Measurements from ENCODE around the gene CRTAC1. TPM values are rescaled to one million over a fixed set of nuclear protein-coding genes. Genes with fewer than 3 reads are reported as not detected.

The CRTAC1 gene
- polyA plus RNA-seq, 1 donor (not counting 4 experiments of a cell fraction or from before 2014, with no cell fraction given), result not detected

DNA sequence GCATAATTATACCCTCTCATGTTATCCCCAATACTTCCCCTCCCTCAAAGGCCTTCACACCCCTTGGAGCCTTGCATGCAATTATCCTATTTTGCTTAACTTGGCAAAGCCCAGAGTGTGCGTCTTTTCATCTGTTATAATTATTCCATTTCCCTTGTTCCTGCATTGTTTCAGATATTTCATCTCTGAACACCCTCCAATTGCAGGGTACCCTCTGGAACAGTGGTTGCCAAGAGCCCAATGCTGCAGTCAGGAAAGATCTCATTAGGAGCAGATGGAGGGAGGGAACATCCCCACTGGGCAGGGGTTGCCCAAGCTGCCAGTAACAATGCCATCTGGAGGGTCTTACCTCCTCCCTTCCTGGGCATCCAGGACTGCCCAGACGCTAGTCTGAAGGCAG lies 199.2 kb downstream of the CRTAC1 start:
- Histone ChIP-seq H4K20me1 (ENCODE audit: control insufficient read depth, extremely low read depth, insufficient read depth, low read length) (no peaks in the 10 kb centered on the region), H3K9me1 (ENCODE audit: control insufficient read depth, extremely low read depth, insufficient read depth, low read length) (no peaks in the 10 kb centered on the region), H3K27ac (ENCODE audit: control insufficient read depth, insufficient read depth, low read length) (no peak overlapping the region), H3K27me3 (ENCODE audit: control insufficient read depth, extremely low read depth, insufficient read depth, low read length) (peaks cover 4% of the 10 kb centered on the region), H3K4me2 (ENCODE audit: control insufficient read depth, extremely low read depth, insufficient read depth, low read depth, low read length) (no peak overlapping the region), H3K9ac (ENCODE audit: control insufficient read depth, extremely low read depth, insufficient read depth, low read length) (no peak overlapping the region), H3K9me3 (ENCODE audit: control insufficient read depth, low read depth, low read length) (peaks cover 2% of the 10 kb centered on the region), H3K36me3 (ENCODE audit: control insufficient read depth in 2 of 2, extremely low read depth in 1 of 2, insufficient read depth in 2 of 2, low read length in 2 of 2) (no peaks in the 10 kb centered on the region), H2AFZ (ENCODE audit: control insufficient read depth, low read length) (no peak overlapping the region), H3K4me1 (ENCODE audit: control insufficient read depth, extremely low read depth, insufficient read depth, low read length) (peaks cover 10% of the 10 kb centered on the region), H3K4me3 (ENCODE audit: control insufficient read depth in 2 of 3, extremely low read depth in 1 of 3, insufficient read depth in 2 of 3, low read depth in 1 of 3, low read length in 3 of 3) (no peak overlapping the region), H3K79me2 (ENCODE audit: control insufficient read depth, insufficient read depth, low read length) (no peaks in the 10 kb centered on the region)
- TF ChIP-seq, protein P1, sequence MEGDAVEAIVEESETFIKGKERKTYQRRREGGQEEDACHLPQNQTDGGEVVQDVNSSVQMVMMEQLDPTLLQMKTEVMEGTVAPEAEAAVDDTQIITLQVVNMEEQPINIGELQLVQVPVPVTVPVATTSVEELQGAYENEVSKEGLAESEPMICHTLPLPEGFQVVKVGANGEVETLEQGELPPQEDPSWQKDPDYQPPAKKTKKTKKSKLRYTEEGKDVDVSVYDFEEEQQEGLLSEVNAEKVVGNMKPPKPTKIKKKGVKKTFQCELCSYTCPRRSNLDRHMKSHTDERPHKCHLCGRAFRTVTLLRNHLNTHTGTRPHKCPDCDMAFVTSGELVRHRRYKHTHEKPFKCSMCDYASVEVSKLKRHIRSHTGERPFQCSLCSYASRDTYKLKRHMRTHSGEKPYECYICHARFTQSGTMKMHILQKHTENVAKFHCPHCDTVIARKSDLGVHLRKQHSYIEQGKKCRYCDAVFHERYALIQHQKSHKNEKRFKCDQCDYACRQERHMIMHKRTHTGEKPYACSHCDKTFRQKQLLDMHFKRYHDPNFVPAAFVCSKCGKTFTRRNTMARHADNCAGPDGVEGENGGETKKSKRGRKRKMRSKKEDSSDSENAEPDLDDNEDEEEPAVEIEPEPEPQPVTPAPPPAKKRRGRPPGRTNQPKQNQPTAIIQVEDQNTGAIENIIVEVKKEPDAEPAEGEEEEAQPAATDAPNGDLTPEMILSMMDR (optimal IDR thresholded peaks at IDR 0.05 in 1 of 3, IDR thresholded peaks at IDR 0.05 in 1 of 3, conservative IDR thresholded peaks at IDR 0.05 in 1 of 3; ENCODE audit: extremely low read depth in 1 of 3, insufficient read depth in 2 of 3, low read length in 3 of 3), result no peak
- no peak for FAIRE-seq
- no peak for DNase-seq (ENCODE audit: low read depth, low spot score)
- dilution Hi-C loops (cut with MboI; ENCODE audit: extremely low pct_ligation_motif_present, low sequenced_read_pairs), result no loop called here

DNA sequence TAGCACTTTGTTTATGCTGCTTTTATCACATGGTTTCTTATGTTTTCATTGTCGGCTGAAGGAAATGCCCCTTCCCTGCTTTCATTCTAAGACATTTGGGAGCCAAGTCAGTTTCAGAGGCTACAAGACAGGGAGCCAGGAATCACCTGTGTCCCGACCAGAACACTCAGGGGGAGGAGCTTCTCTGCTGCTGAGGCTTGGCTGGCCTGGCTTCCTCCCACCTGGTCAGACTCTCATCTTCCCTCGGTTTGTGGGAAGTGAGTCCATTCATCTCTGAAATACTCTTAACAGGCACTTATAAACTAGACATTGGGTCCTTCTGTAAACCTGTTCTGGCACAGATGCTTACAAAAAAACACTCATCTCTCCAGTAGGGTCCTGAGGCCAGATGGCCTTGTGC lies 200.4 kb downstream of the CRTAC1 start:
- Histone ChIP-seq H3K36me3 (ENCODE audit: control insufficient read depth in 2 of 2, extremely low read depth in 1 of 2, insufficient read depth in 2 of 2, low read length in 2 of 2) (no peaks in the 10 kb centered on the region), H4K20me1 (ENCODE audit: control insufficient read depth, extremely low read depth, insufficient read depth, low read length) (no peaks in the 10 kb centered on the region), H3K4me1 (ENCODE audit: control insufficient read depth, extremely low read depth, insufficient read depth, low read length) (peaks cover 10% of the 10 kb centered on the region), H3K4me2 (ENCODE audit: control insufficient read depth, extremely low read depth, insufficient read depth, low read depth, low read length) (no peak overlapping the region), H3K9me3 (ENCODE audit: control insufficient read depth, low read depth, low read length) (no peaks in the 10 kb centered on the region), H3K27me3 (ENCODE audit: control insufficient read depth, extremely low read depth, insufficient read depth, low read length) (peaks cover 4% of the 10 kb centered on the region), H3K4me3 (ENCODE audit: control insufficient read depth in 2 of 3, extremely low read depth in 1 of 3, insufficient read depth in 2 of 3, low read depth in 1 of 3, low read length in 3 of 3) (no peak overlapping the region), H3K9me1 (ENCODE audit: control insufficient read depth, extremely low read depth, insufficient read depth, low read length) (no peaks in the 10 kb centered on the region), H2AFZ (ENCODE audit: control insufficient read depth, low read length) (no peak overlapping the region), H3K79me2 (ENCODE audit: control insufficient read depth, insufficient read depth, low read length) (no peaks in the 10 kb centered on the region), H3K27ac (ENCODE audit: control insufficient read depth, insufficient read depth, low read length) (no peak overlapping the region), H3K9ac (ENCODE audit: control insufficient read depth, extremely low read depth, insufficient read depth, low read length) (no peak overlapping the region)
- TF ChIP-seq EZH2 (IDR thresholded peaks at IDR 0.05; ENCODE audit: low read length), result no peak
- TF ChIP-seq, protein P1 (optimal IDR thresholded peaks at IDR 0.05 in 1 of 3, IDR thresholded peaks at IDR 0.05 in 1 of 3, conservative IDR thresholded peaks at IDR 0.05 in 1 of 3; ENCODE audit: extremely low read depth in 1 of 3, insufficient read depth in 2 of 3, low read length in 3 of 3), result no peak
- dilution Hi-C loops (cut with MboI; ENCODE audit: extremely low pct_ligation_motif_present, low sequenced_read_pairs), result no loop called here
- peak; percentile 44 for FAIRE-seq
- no peak for DNase-seq (ENCODE audit: low read depth, low spot score)

Data from keratinocyte (primary cell).